HG02970 (cell line): Measurements from ENCODE around the gene TRNT1.

Experiments
- ATAC-seq: cut with Tn5 transposase; IDR thresholded peaks from one replicate; pipeline ENCODE4 v1.9.1; 2021; ENCODE audit warnings: mild to moderate bottlenecking, moderate library complexity, moderate number of reproducible peaks; ENCODE audit not compliant: unreplicated experiment, low FRiP score

TRNT1 gene

GRCh38 chr3:3126477-3127431 is at the start of gene TRNT1:
Gene TRNT1 (plus strand): TSS chr3:3126940. CDS start chr3:3129041, 2,101 bp downstream.
- ATAC-seq = peak; percentile 99

GRCh38 chr3:3080309-3080708 is 46.4 kb upstream of the TRNT1 start:
- no peak for ATAC-seq

GRCh38 chr3:3081381-3082233 is 45.1 kb upstream of the TRNT1 start:
- ATAC-seq = peak; percentile 50

GRCh38 chr3:3082234-3082924 is 44.4 kb upstream of the TRNT1 start:
- ATAC-seq = peak; percentile 49

- no peak for ATAC-seq
These were observed 41.9 kb upstream of the TRNT1 start for GRCh38 chr3:3084890-3085289.

GRCh38 chr3:3085782-3086181 is 41.0 kb upstream of the TRNT1 start:
- ATAC-seq = no peak

- ATAC-seq = no peak
These were observed 40.5 kb upstream of the TRNT1 start for GRCh38 chr3:3086239-3086638.

- ATAC-seq = no peak
These were observed 39.5 kb upstream of the TRNT1 start for GRCh38 chr3:3087279-3087678.

GRCh38 chr3:3087716-3088465 is 38.8 kb upstream of the TRNT1 start:
- no peak for ATAC-seq

GRCh38 chr3:3089017-3089416 is 37.7 kb upstream of the TRNT1 start:
- peak; percentile 93 for ATAC-seq

GRCh38 chr3:3097958-3098357 is 28.8 kb upstream of the TRNT1 start:
- no peak for ATAC-seq

- no peak for ATAC-seq
These were observed 24.9 kb upstream of the TRNT1 start for GRCh38 chr3:3101660-3102458.

GRCh38 chr3:3102751-3103150 is 24.0 kb upstream of the TRNT1 start:
- ATAC-seq = no peak

- ATAC-seq = no peak
These were observed 21.5 kb upstream of the TRNT1 start for GRCh38 chr3:3105246-3105645.

GRCh38 chr3:3105815-3106214 is 20.9 kb upstream of the TRNT1 start:
- no peak for ATAC-seq

- ATAC-seq = no peak
These were observed 19.6 kb upstream of the TRNT1 start for GRCh38 chr3:3107181-3107580.

- ATAC-seq = no peak
These were observed 18.9 kb upstream of the TRNT1 start for GRCh38 chr3:3107858-3108257.

GRCh38 chr3:3109407-3110298 is 17.1 kb upstream of the TRNT1 start:
- ATAC-seq = peak; percentile 56
